SK-N-SH treated with all-trans-retinoic acid at 6 μM for 48 hours (cell line): ENCODE data around the gene PSMA4.
"Not testable (repeated sequence)": the region's sequence is repeated elsewhere in the genome, so short reads cannot be mapped to it uniquely, and the experiment has no call there.

ENCODE experiments used
- ATAC-seq: fragments of 200-7000 bp; cut with Tn5 transposase; 3 replicates; pipeline ENCODE4 v1.9.1; 2020; ENCODE audit warnings: mild to moderate bottlenecking, moderate library complexity
- ARNTL ChIP-seq: fragments of 450-650 bp; formaldehyde crosslinking; IDR thresholded peaks from 2 replicates; pipeline ENCODE4 v1.5.0; 2020; ENCODE audit warnings: low read depth, mild to moderate bottlenecking, moderate library complexity, borderline replicate concordance
- CREB5 ChIP-seq: fragments of 250-450 bp; sonication (Bioruptor Pico); IDR thresholded peaks from 2 replicates; pipeline ENCODE4 v1.5.1; 2020; ENCODE audit warnings: low read depth, mild to moderate bottlenecking, moderate library complexity
- CSRNP3 ChIP-seq: fragments of 250-450 bp; sonication (Bioruptor Pico); IDR thresholded peaks from 2 replicates; pipeline ENCODE4 v1.5.1; 2021; ENCODE audit warnings: mild to moderate bottlenecking, moderate library complexity
- ESRRG ChIP-seq: fragments of 250-450 bp; sonication (Bioruptor Pico); IDR thresholded peaks from 2 replicates; pipeline ENCODE4 v1.6.1; 2021; ENCODE audit warnings: mild to moderate bottlenecking
- GLIS3 ChIP-seq: fragments of 250-450 bp; sonication (Bioruptor Pico); IDR thresholded peaks from 2 replicates; pipeline ENCODE4 v1.5.0; 2020; ENCODE audit warnings: mild to moderate bottlenecking, moderate library complexity
- OSR1 ChIP-seq: fragments of 250-450 bp; sonication (Bioruptor Pico); IDR thresholded peaks from 2 replicates; pipeline ENCODE4 v1.8.0; 2022; ENCODE audit warnings: moderate library complexity, mild to moderate bottlenecking, inconsistent platforms
- POU6F1 ChIP-seq: fragments of 250-450 bp; sonication (Bioruptor Pico); IDR thresholded peaks from 2 replicates; pipeline ENCODE4 v1.8.0; 2021; ENCODE audit warnings: low read depth, mild to moderate bottlenecking, moderate library complexity, borderline replicate concordance
- RARB ChIP-seq: fragments of 250-450 bp; sonication (Bioruptor Pico); IDR thresholded peaks from 2 replicates; pipeline ENCODE4 v1.8.0; 2021; ENCODE audit warnings: mild to moderate bottlenecking, moderate library complexity
- SNAI2 ChIP-seq: fragments of 250-450 bp; sonication (Bioruptor Pico); IDR thresholded peaks from 2 replicates; pipeline ENCODE4 v1.5.0; 2020; ENCODE audit warnings: mild to moderate bottlenecking, moderate library complexity
- TCF4 ChIP-seq: fragments of 250-450 bp; sonication (Bioruptor Pico); IDR thresholded peaks from 2 replicates; pipeline ENCODE4 v1.8.0; 2021; ENCODE audit warnings: mild to moderate bottlenecking, moderate library complexity, borderline replicate concordance
- TOX ChIP-seq: fragments of 250-450 bp; sonication (Bioruptor Pico); IDR thresholded peaks from 2 replicates; pipeline ENCODE4 v1.8.0; 2021; ENCODE audit warnings: mild to moderate bottlenecking, moderate library complexity, borderline replicate concordance
- TSHZ2 ChIP-seq: fragments of 250-450 bp; sonication (Bioruptor Pico); IDR thresholded peaks from 2 replicates; pipeline ENCODE4 v1.5.0; 2020; ENCODE audit warnings: mild to moderate bottlenecking, moderate library complexity
- ZC3H10 ChIP-seq: fragments of 250-450 bp; sonication (Bioruptor Pico); IDR thresholded peaks from 2 replicates; pipeline ENCODE4 v1.5.1; 2021; ENCODE audit warnings: mild to moderate bottlenecking, moderate library complexity
- ZFP30 ChIP-seq: fragments of 450-650 bp; formaldehyde crosslinking; IDR thresholded peaks from 2 replicates; pipeline ENCODE4 v1.5.0; 2022; ENCODE audit warnings: mild to moderate bottlenecking, moderate library complexity
- ZNF565 ChIP-seq: fragments of 450-650 bp; formaldehyde crosslinking; conservative IDR thresholded peaks from 2 replicates; pipeline ENCODE4 v1.5.0; 2020; ENCODE audit warnings: low read depth, mild to moderate bottlenecking, moderate library complexity
- ZNF70 ChIP-seq: fragments of 450-650 bp; formaldehyde crosslinking; IDR thresholded peaks from 2 replicates; pipeline ENCODE4 v1.5.0; 2020; ENCODE audit warnings: mild to moderate bottlenecking, moderate library complexity
- ZNF8 ChIP-seq: fragments of 450-650 bp; formaldehyde crosslinking; IDR thresholded peaks from 2 replicates; pipeline ENCODE4 v1.5.0; 2020; ENCODE audit warnings: mild to moderate bottlenecking, moderate library complexity

The PSMA4 gene

GRCh38 chr15:78552597-78552996 lies 12.4 kb downstream of the PSMA4 start:
- TF ChIP-seq CREB5 (CRISPR knock-in tag) = no peak
- ATAC-seq = peak; percentile 53; the same call in 2 of the 3 replicates

- ATAC-seq = not testable (repeated sequence)
Observed at GRCh38 chr15:78560201-78560600, 20.0 kb downstream of the PSMA4 start.

- no peak for TF ChIP-seq ZC3H10
- no peak for TF ChIP-seq ZNF70
- no peak for TF ChIP-seq ARNTL
- TF ChIP-seq ZFP30 (CRISPR knock-in tag) = no peak
- no peak for TF ChIP-seq TSHZ2 (CRISPR knock-in tag)
- no peak for ATAC-seq
Observed at GRCh38 chr15:78561490-78561889, 21.2 kb downstream of the PSMA4 start.

- TF ChIP-seq ZNF8 (CRISPR knock-in tag) (no peak), ZC3H10 (no peak), TOX (CRISPR knock-in tag) (no peak)
- no peak for ATAC-seq
Observed at GRCh38 chr15:78563092-78563491, 22.8 kb downstream of the PSMA4 start.

- TF ChIP-seq ZFP30 (CRISPR knock-in tag) = no peak
- no peak for TF ChIP-seq SNAI2 (CRISPR knock-in tag)
- TF ChIP-seq RARB = no peak
- TF ChIP-seq CREB5 (CRISPR knock-in tag) = no peak
- no peak for TF ChIP-seq ZC3H10
- no peak for TF ChIP-seq CSRNP3 (CRISPR knock-in tag)
- TF ChIP-seq TSHZ2 (CRISPR knock-in tag) = no peak
- no peak for TF ChIP-seq ESRRG (CRISPR knock-in tag)
- TF ChIP-seq GLIS3 (CRISPR knock-in tag) = no peak
- ATAC-seq = no peak
Observed at GRCh38 chr15:78564743-78565096, 24.5 kb downstream of the PSMA4 start.

- ATAC-seq = peak; percentile 90
- TF ChIP-seq TSHZ2 (CRISPR knock-in tag) = no peak
- no peak for TF ChIP-seq TCF4 (CRISPR knock-in tag)
- no peak for TF ChIP-seq GLIS3 (CRISPR knock-in tag)
- no peak for TF ChIP-seq ZNF70
- no peak for TF ChIP-seq SNAI2 (CRISPR knock-in tag)
- no peak for TF ChIP-seq OSR1 (CRISPR knock-in tag)
- TF ChIP-seq ZNF565 (CRISPR knock-in tag) = no peak
- no peak for TF ChIP-seq POU6F1 (CRISPR knock-in tag)
- no peak for TF ChIP-seq ZNF8 (CRISPR knock-in tag)
Observed at GRCh38 chr15:78565097-78565950, 25.1 kb downstream of the PSMA4 start, which contains the start of gene CHRNA5. Gene CHRNA5 (plus strand): TSS chr15:78565520. CDS start chr15:78565720, 200 bp downstream.
